GM21737 (cell line): ENCODE data around the gene PAPOLA.

Source experiments
- ATAC-seq: cut with Tn5 transposase; IDR thresholded peaks from one replicate; pipeline ENCODE4 v1.9.1; 2021; ENCODE audit warnings: mild to moderate bottlenecking, moderate library complexity; ENCODE audit not compliant: unreplicated experiment

Gene PAPOLA

GRCh38 chr14:96584907-96585671 is 82.9 kb downstream of the PAPOLA start:
- no peak for ATAC-seq

GRCh38 chr14:96585672-96586013 is 83.5 kb downstream of the PAPOLA start:
- no peak for ATAC-seq

GRCh38 chr14:96586056-96586455 is 83.9 kb downstream of the PAPOLA start:
- ATAC-seq = no peak

- no peak for ATAC-seq
Measured at GRCh38 chr14:96586921-96587822, 85.0 kb downstream of the PAPOLA start.

GRCh38 chr14:96587823-96588385 is 85.7 kb downstream of the PAPOLA start:
- ATAC-seq = no peak

GRCh38 chr14:96588410-96589257 is 86.5 kb downstream of the PAPOLA start:
- ATAC-seq = no peak

GRCh38 chr14:96589577-96589976 is 87.4 kb downstream of the PAPOLA start:
- no peak for ATAC-seq

- no peak for ATAC-seq
Measured at GRCh38 chr14:96590190-96590864, 88.1 kb downstream of the PAPOLA start.

GRCh38 chr14:96592591-96593386 is 90.6 kb downstream of the PAPOLA start:
- ATAC-seq = peak; percentile 72

- ATAC-seq = no peak
Measured at GRCh38 chr14:96594961-96595360, 92.8 kb downstream of the PAPOLA start.

GRCh38 chr14:96597680-96598079 is 95.5 kb downstream of the PAPOLA start:
- ATAC-seq = no peak

- no peak for ATAC-seq
Measured at GRCh38 chr14:96598332-96598928, 96.2 kb downstream of the PAPOLA start.

- no peak for ATAC-seq
Measured at GRCh38 chr14:96599076-96599475, 96.9 kb downstream of the PAPOLA start.

GRCh38 chr14:96602186-96602585 is 100.0 kb downstream of the PAPOLA start:
- no peak for ATAC-seq

GRCh38 chr14:96603350-96604255 is 101.4 kb downstream of the PAPOLA start:
- no peak for ATAC-seq

- no peak for ATAC-seq
Measured at GRCh38 chr14:96614481-96614881, 112.3 kb downstream of the PAPOLA start.

- no peak for ATAC-seq
Measured at GRCh38 chr14:96616161-96616721, 114.1 kb downstream of the PAPOLA start.
